ENCODE data around the gene FMN2. TPM values are rescaled to one million over a fixed set of nuclear protein-coding genes. Genes with fewer than 3 reads are reported as not detected.

FMN2 gene
- total RNA-seq, 1 donor from 2014 or later: 0.52 TPM

DNA sequence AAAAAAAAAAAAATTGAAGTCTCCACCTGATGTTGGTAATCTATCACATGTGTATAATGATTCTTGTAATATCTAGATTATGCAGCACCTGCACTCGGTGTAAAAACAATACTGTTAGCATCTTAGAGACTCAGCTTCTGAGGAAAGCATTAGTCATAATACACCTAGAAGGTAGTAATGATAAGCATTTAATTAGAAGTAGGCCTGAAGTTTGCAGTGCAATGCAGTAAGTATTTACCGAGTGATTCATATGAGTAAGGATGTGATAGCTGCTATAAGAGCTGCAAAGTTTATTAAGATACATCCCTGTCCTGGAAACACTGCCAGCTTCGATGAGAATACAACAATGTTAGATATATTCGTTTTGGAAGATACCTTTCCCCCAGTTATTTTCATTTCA, 323.8 kb downstream of the FMN2 start:
- TF ChIP-seq, protein P1, sequence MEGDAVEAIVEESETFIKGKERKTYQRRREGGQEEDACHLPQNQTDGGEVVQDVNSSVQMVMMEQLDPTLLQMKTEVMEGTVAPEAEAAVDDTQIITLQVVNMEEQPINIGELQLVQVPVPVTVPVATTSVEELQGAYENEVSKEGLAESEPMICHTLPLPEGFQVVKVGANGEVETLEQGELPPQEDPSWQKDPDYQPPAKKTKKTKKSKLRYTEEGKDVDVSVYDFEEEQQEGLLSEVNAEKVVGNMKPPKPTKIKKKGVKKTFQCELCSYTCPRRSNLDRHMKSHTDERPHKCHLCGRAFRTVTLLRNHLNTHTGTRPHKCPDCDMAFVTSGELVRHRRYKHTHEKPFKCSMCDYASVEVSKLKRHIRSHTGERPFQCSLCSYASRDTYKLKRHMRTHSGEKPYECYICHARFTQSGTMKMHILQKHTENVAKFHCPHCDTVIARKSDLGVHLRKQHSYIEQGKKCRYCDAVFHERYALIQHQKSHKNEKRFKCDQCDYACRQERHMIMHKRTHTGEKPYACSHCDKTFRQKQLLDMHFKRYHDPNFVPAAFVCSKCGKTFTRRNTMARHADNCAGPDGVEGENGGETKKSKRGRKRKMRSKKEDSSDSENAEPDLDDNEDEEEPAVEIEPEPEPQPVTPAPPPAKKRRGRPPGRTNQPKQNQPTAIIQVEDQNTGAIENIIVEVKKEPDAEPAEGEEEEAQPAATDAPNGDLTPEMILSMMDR (IDR thresholded peaks at IDR 0.05): no peak
- Histone ChIP-seq H3K9me3 (no peaks in the 10 kb centered on the region), H3K36me3 (no peaks in the 10 kb centered on the region), H3K4me1 (no peaks in the 10 kb centered on the region), H3K4me3 (no peak overlapping the region), H3K27ac (no peak overlapping the region), H3K27me3 (no peaks in the 10 kb centered on the region)
- peak; percentile 61 for ATAC-seq
- intact Hi-C loops (cut with DNase I): no loop called here
- no peak for DNase-seq

DNA sequence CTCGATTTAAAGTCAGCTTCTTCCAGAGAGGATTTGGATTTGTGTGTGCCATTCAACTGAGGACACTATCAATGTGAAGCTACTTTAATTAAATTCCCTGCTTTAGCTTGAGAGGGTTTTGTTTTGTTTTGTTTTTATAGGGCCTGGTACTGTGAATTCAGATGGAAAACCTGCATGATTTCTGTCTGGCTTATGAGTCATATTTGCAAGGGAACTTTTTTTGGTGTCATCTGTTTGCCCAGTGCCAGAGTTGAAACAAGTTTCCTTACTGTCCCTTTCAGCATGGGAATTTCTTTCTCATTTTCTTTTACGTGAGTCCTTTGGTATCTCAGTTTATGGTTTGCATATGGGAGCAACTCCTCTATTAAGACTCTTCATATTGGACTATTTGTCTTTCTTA, 325.6 kb downstream of the FMN2 start:
- H3K4me1 ChIP-seq: no peaks in the 10 kb centered on the region
- no peaks in the 10 kb centered on the region for H3K36me3 ChIP-seq
- ATAC-seq (no peak), DNase-seq (no peak)
- no peaks in the 10 kb centered on the region for H3K27me3 ChIP-seq
- no peak overlapping the region for H3K4me3 ChIP-seq
- TF ChIP-seq, protein P1 (IDR thresholded peaks at IDR 0.05): no peak
- no peak overlapping the region for H3K27ac ChIP-seq
- no peaks in the 10 kb centered on the region for H3K9me3 ChIP-seq
- intact Hi-C loops (cut with DNase I): no loop called here

DNA sequence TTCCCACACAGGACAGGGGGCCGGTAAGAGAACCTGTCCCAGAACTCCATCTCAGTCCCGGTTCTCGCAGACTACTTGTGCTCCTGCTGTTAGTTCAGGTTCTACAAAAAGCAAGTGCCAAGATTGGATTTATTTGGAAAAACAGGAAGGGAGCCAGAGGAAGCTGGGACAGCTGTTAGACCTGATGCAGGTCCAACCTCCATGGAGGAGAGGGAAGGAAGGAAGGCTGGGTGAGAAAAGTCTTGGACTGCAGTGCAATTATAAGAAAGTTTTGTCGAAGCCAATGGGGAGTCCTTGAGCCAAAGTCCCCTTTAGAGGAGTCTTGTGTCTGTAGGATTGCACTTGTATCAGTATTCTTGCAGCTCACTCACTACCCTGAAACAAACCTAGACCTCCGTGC, 329.1 kb downstream of the FMN2 start:
- H3K36me3 ChIP-seq: no peaks in the 10 kb centered on the region
- no peaks in the 10 kb centered on the region for H3K9me3 ChIP-seq
- ATAC-seq (no peak), DNase-seq (no peak)
- no peaks in the 10 kb centered on the region for H3K27me3 ChIP-seq
- no peak overlapping the region for H3K27ac ChIP-seq
- TF ChIP-seq, protein P1 (IDR thresholded peaks at IDR 0.05): no peak
- intact Hi-C loops (cut with DNase I): no loop called here
- H3K4me1 ChIP-seq: no peaks in the 10 kb centered on the region
- H3K4me3 ChIP-seq: no peak overlapping the region

DNA sequence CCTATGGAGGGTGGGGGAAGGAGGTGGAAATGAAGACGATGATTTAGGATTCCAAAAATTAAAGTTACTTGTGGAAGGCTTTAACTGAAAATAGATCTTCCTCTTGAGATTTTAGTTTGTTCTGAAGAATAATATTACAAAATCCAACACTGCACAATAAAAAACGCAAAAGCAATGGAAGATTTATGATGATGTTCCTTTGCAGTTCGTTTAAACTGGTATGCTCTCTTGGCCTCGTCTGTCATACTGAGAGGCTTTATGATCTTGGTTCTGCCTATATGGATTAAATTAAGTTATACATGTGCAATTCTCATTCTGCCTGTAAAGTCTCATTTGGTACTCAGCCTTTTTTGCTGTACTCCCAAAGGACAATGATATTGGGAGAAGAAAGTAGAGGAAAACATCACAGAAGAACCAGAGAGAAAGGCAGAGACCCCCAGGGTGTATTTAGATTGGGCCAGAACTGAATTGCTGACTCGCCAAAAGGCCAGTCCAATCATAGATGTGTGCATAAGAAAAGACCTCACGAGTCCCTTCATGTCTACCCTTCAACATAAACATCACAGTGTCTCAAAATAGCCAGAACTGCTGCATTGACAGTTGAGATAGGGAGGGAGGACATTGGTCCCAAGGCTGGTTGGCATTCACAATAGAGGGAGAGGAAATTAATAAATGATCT, 331.7 kb downstream of the FMN2 start:
- ATAC-seq (no peak), DNase-seq (no peak)
- intact Hi-C loops (cut with DNase I): no loop called here

DNA sequence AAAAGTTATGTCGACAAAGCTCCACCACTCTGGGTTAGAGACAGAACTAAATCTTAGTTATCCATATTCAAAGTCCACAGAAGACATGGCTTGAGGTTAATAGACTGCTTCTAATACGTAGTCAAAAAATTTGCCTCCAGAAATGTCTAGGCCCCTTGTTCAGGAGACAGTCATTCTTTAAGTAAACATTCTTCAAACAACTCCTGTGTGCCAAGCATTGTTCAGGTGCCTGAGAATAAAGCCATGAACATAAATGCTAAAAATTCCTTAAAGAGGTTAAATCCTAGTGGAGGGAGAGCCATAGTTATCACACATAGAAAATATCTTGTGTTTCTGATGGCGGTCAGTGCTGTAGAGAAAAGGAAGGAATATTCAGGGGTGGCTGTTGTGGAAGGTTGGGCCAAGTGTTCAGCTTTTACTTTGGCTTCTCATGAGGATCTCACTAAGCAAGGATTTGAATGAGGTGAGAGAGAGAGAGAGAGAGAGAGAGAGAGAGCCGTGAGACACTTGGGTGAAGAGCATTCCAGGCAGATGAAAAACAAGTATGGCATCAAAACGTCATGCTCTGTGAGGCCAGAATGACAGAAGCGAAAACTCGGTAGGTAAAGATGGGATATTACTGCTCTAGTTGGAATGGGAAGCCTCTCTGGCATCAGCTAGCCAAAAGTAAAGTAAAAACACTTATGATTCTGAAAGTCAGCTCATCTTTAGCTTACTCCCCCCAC, 333.2 kb downstream of the FMN2 start:
- intact Hi-C loops (cut with DNase I): no loop called here
- no peaks in the 10 kb centered on the region for H3K9me3 ChIP-seq
- TF ChIP-seq, protein P1 (IDR thresholded peaks at IDR 0.05): no peak
- no peaks in the 10 kb centered on the region for H3K36me3 ChIP-seq
- DNase-seq (no peak), ATAC-seq (peak; percentile 51)
- H3K4me3 ChIP-seq: no peak overlapping the region
- no peaks in the 10 kb centered on the region for H3K27me3 ChIP-seq
- no peaks in the 10 kb centered on the region for H3K4me1 ChIP-seq
- H3K27ac ChIP-seq: no peak overlapping the region

More for the DNA sequence above, 331.7 kb downstream of the FMN2 start:
- H3K9me3 ChIP-seq: no peaks in the 10 kb centered on the region
- no peaks in the 10 kb centered on the region for H3K4me1 ChIP-seq
- no peak overlapping the region for H3K4me3 ChIP-seq
- TF ChIP-seq, protein P1 (IDR thresholded peaks at IDR 0.05): no peak
- no peaks in the 10 kb centered on the region for H3K36me3 ChIP-seq
- H3K27me3 ChIP-seq: no peaks in the 10 kb centered on the region
- H3K27ac ChIP-seq: no peak overlapping the region
